Measurements from ENCODE around the gene ARHGAP44. TPM values are rescaled to one million over a fixed set of nuclear protein-coding genes. Genes with fewer than 3 reads are reported as not detected.

The ARHGAP44 gene
- total RNA-seq, 1 donor from 2014 or later: 0.79 TPM

DNA sequence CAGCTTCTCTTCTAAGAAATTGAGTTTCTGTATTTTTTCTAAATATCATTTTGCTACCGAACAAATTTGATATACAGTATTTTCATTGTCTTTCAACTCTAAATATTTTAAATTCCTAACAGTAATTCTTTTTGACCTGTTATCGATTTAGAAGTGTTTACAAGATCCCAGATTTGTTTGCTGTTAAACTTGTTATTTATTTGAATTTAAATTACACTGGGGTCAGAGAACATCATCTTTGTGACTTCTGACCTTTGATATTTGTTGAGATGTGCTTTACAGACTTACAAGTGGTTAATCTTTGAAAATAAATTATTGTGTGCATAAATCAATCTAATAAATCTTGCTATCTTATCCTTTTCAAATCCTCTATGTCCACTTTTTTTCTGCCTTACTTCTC lies 94.2 kb downstream of the ARHGAP44 start:
- no peaks in the 10 kb centered on the region for H3K27me3 ChIP-seq (ENCODE audit: control insufficient read depth, insufficient read depth, low read length)
- TF ChIP-seq, protein P1, sequence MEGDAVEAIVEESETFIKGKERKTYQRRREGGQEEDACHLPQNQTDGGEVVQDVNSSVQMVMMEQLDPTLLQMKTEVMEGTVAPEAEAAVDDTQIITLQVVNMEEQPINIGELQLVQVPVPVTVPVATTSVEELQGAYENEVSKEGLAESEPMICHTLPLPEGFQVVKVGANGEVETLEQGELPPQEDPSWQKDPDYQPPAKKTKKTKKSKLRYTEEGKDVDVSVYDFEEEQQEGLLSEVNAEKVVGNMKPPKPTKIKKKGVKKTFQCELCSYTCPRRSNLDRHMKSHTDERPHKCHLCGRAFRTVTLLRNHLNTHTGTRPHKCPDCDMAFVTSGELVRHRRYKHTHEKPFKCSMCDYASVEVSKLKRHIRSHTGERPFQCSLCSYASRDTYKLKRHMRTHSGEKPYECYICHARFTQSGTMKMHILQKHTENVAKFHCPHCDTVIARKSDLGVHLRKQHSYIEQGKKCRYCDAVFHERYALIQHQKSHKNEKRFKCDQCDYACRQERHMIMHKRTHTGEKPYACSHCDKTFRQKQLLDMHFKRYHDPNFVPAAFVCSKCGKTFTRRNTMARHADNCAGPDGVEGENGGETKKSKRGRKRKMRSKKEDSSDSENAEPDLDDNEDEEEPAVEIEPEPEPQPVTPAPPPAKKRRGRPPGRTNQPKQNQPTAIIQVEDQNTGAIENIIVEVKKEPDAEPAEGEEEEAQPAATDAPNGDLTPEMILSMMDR (IDR thresholded peaks at IDR 0.05; ENCODE audit: insufficient read depth, low read length, severe bottlenecking): no peak
- no peak for FAIRE-seq

DNA sequence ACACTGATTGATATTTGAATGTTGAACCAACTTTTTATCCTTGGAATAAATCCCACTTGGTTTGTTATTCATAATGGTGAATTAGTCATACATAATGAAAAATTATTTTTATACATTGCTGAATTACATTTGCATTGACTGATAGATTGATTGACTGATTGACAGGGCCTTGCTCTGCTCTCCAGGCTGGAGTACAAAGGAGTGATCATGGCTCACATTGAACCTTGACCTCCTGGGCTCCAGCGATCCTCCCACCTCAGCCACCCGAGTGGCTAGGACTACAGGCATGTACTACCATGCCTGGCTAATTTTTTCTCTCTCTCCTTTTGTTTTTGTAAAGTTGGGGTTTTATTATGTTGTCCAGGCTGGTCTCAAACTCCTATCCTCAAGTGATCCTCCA lies 97.8 kb downstream of the ARHGAP44 start:
- H3K36me3 ChIP-seq (ENCODE audit: control insufficient read depth, insufficient read depth, low read length): no peaks in the 10 kb centered on the region
- DNase-seq (ENCODE audit: low read depth) (no peak), FAIRE-seq (no peak)
- H3K27me3 ChIP-seq (ENCODE audit: control insufficient read depth, insufficient read depth, low read length): no peaks in the 10 kb centered on the region
- H3K4me3 ChIP-seq (ENCODE audit: low read depth, low read length): no peak overlapping the region
- TF ChIP-seq, protein P1 (IDR thresholded peaks at IDR 0.05; ENCODE audit: insufficient read depth, low read length, severe bottlenecking): no peak

More for the DNA sequence above, 94.2 kb downstream of the ARHGAP44 start:
- H3K36me3 ChIP-seq (ENCODE audit: control insufficient read depth, insufficient read depth, low read length): no peaks in the 10 kb centered on the region
- no peak for DNase-seq (ENCODE audit: low read depth)
- no peak overlapping the region for H3K4me3 ChIP-seq (ENCODE audit: low read depth, low read length)

DNA sequence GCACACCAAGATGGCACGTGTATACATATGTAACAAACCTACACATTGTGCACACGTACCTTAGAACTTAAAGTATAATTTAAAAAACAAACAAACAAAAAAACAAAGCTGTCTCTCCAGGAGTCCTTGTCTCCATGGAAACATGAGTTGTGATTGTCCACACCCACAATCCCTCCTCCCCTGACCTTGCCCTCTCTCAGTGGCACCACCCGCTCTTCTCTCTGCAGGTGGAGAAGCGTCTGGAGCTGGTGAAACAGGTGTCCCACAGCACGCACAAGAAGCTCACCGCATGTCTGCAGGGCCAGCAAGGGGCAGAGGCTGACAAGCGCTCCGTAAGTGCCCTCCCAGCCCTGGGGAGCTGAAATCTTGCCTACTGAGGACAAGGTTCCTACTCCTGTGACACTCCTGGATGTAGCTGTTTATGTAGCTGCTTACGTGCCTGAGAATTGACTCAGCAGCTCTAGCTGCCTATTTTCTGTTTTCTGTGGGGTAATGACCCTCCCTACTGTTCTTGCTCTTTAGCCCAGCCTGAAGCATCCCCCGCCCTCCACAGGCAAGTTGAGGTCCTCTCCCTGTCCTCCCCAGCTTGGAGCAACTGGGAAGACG lies 107.0 kb downstream of the ARHGAP44 start:
- Histone ChIP-seq H3K27me3 (ENCODE audit: control insufficient read depth, insufficient read depth, low read length) (no peaks in the 10 kb centered on the region), H3K4me3 (ENCODE audit: low read depth, low read length) (no peak overlapping the region), H3K36me3 (ENCODE audit: control insufficient read depth, insufficient read depth, low read length) (no peaks in the 10 kb centered on the region)
- FAIRE-seq: no peak
- TF ChIP-seq, protein P1 (IDR thresholded peaks at IDR 0.05; ENCODE audit: insufficient read depth, low read length, severe bottlenecking): no peak
- DNase-seq (ENCODE audit: low read depth): no peak

DNA sequence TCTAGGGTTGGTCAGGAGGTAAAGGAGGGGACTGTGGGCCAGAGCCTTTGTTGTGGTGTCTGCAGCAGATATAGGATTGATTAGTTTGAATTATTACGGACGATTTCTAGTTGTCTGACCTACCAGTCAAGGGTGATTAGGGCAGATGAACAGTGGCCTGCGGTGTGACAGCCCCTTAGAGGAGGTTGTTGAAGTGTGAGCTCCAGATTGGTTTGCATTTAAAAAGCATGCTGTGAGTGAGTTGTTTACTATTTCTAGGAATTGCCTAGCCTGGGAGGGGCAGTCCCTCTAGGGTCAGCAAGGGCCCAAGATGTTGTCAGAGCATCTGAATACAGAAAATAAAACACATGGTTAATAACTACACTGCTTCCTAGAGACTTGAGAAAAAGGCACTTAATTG lies 108.8 kb downstream of the ARHGAP44 start:
- DNase-seq (ENCODE audit: low read depth) (no peak), FAIRE-seq (no peak)
- Histone ChIP-seq H3K36me3 (ENCODE audit: control insufficient read depth, insufficient read depth, low read length) (no peaks in the 10 kb centered on the region), H3K4me3 (ENCODE audit: low read depth, low read length) (no peak overlapping the region), H3K27me3 (ENCODE audit: control insufficient read depth, insufficient read depth, low read length) (no peaks in the 10 kb centered on the region)
- TF ChIP-seq, protein P1 (IDR thresholded peaks at IDR 0.05; ENCODE audit: insufficient read depth, low read length, severe bottlenecking): no peak

DNA sequence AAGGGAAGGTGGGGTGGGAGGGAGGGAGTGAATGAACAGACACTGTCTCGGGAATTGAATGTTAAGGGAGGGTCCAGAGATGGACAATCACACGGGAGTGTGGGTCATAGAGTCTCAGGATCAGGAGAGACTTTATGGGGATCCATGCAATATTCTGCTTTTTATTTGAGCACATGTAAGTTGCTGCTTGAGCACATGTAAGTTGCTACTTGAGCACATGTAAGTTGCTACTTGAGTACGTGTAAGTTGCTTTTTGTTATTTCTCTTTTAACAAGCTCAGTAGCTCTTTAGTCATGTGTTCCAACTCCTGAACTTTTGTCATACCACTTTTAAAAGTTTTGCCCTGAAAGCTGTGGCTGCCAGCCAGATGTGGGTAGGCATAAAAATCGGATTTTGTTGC lies 110.3 kb downstream of the ARHGAP44 start:
- H3K4me3 ChIP-seq (ENCODE audit: low read depth, low read length): no peak overlapping the region
- TF ChIP-seq, protein P1 (IDR thresholded peaks at IDR 0.05; ENCODE audit: insufficient read depth, low read length, severe bottlenecking): no peak
- DNase-seq (ENCODE audit: low read depth) (no peak), FAIRE-seq (no peak)
- H3K36me3 ChIP-seq (ENCODE audit: control insufficient read depth, insufficient read depth, low read length): no peaks in the 10 kb centered on the region
- no peaks in the 10 kb centered on the region for H3K27me3 ChIP-seq (ENCODE audit: control insufficient read depth, insufficient read depth, low read length)

DNA sequence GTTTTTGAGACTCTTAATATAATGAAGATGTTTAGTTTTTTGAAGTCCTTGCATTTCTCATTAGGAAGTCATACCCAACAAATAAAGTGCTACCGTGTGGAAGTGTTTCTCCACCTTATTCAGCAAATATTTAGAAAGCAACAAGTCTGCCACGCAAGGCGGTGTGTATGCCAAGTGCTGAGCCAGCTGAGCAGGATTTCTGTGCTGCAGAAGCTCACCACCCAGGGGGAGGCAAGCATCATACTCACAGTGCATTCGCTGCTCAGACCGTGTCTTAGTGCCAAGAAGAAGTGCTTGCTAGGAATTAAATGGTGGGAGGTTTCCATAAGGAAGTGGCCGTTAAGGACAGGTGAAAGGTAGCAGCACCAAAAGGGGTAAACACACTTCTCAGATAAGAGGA lies 111.2 kb downstream of the ARHGAP44 start:
- TF ChIP-seq, protein P1 (IDR thresholded peaks at IDR 0.05; ENCODE audit: insufficient read depth, low read length, severe bottlenecking): no peak
- no peaks in the 10 kb centered on the region for H3K27me3 ChIP-seq (ENCODE audit: control insufficient read depth, insufficient read depth, low read length)
- FAIRE-seq: no peak
- DNase-seq (ENCODE audit: low read depth): no peak
- no peaks in the 10 kb centered on the region for H3K36me3 ChIP-seq (ENCODE audit: control insufficient read depth, insufficient read depth, low read length)
- H3K4me3 ChIP-seq (ENCODE audit: low read depth, low read length): no peak overlapping the region

All from bronchial epithelial cell (primary cell).